Mesendoderm (in vitro differentiated cells): Measurements from ENCODE around the gene LARP1B.
A peak's percentile ranks its signal among the peaks of the same experiment; 100 is the strongest.

Source experiments
- DNase-seq: peaks from one replicate; pipeline ENCODE4 v3.0.0; 2013
- H2AK5ac ChIP-seq: 2 replicates; pipeline ENCODE4 v1.6.1; 2013; ENCODE audit warnings: low read length, inconsistent platforms
- H2BK120ac ChIP-seq: 2 replicates; pipeline ENCODE4 v1.6.1; 2013; ENCODE audit warnings: low read depth, mild to moderate bottlenecking, low read length, moderate library complexity, mixed read lengths
- H2BK15ac ChIP-seq: replicated peaks from 2 replicates; pipeline ENCODE4 v1.6.1; 2013; ENCODE audit warnings: low read depth, mild to moderate bottlenecking, moderate library complexity
- H2BK5ac ChIP-seq: 2 replicates; pipeline ENCODE4 v1.6.1; 2013; ENCODE audit warnings: low read length, inconsistent platforms
- H3K18ac ChIP-seq: 2 replicates; pipeline ENCODE4 v1.6.1; 2013; ENCODE audit warnings: mild to moderate bottlenecking, low read length, mixed read lengths
- H3K23ac ChIP-seq: one replicate; pipeline ENCODE4 v1.6.1; 2013; ENCODE audit warnings: low read length
- H3K27ac ChIP-seq: 2 replicates; pipeline ENCODE4 v1.5.1; 2013; ENCODE audit warnings: low read depth, mild to moderate bottlenecking, inconsistent platforms, low read length, moderate library complexity
- H3K27me3 ChIP-seq: 2 replicates; pipeline ENCODE4 v1.6.1; 2013; ENCODE audit warnings: low read length, control low read depth, mild to moderate bottlenecking, inconsistent platforms; ENCODE audit not compliant: insufficient read depth, poor library complexity
- H3K36me3 ChIP-seq: 2 replicates; pipeline ENCODE4 v1.6.1; 2013; ENCODE audit warnings: low read length, inconsistent platforms; ENCODE audit not compliant: control insufficient read depth, insufficient read depth
- H3K4ac ChIP-seq: one replicate; pipeline ENCODE4 v1.6.1; 2013; ENCODE audit warnings: low read depth, mild to moderate bottlenecking, low read length, moderate library complexity
- H3K4me1 ChIP-seq: 2 replicates; pipeline ENCODE4 v1.6.1; 2013; ENCODE audit warnings: low read depth, low read length, inconsistent platforms; ENCODE audit not compliant: control insufficient read depth
- H3K4me2 ChIP-seq: 2 replicates; pipeline ENCODE4 v1.6.1; 2013; ENCODE audit warnings: low read length
- H3K4me3 ChIP-seq: 2 replicates; pipeline ENCODE4 v1.5.1; 2013; ENCODE audit warnings: mild to moderate bottlenecking, low read length
- H3K56ac ChIP-seq: one replicate; pipeline ENCODE4 v1.6.1; 2013; ENCODE audit warnings: low read length
- H3K79me1 ChIP-seq: 2 replicates; pipeline ENCODE4 v1.6.1; 2013; ENCODE audit warnings: low read length, inconsistent platforms
- H3K79me2 ChIP-seq: 2 replicates; pipeline ENCODE4 v1.6.1; 2013; ENCODE audit warnings: mild to moderate bottlenecking, low read length; ENCODE audit not compliant: control insufficient read depth, insufficient read depth
- H3K9ac ChIP-seq: 2 replicates; pipeline ENCODE4 v1.6.1; 2013; ENCODE audit warnings: low read length, inconsistent platforms
- H4K5ac ChIP-seq: one replicate; pipeline ENCODE4 v1.6.1; 2013; ENCODE audit warnings: low read length
- H4K8ac ChIP-seq: one replicate; pipeline ENCODE4 v1.6.1; 2013; ENCODE audit warnings: low read depth, mild to moderate bottlenecking, control low read depth, low read length, moderate library complexity
- WGBS: extraction: QIAGEN DNeasy Blood & Tissue Kit; methylation state at CpG from one replicate; pipeline ENCODE4 v1.1.7; 2013; ENCODE audit warnings: low lambda C conversion rate, missing lambda C conversion rate; ENCODE audit not compliant: insufficient coverage; ENCODE audit errors: extremely low coverage; 5-methylcytosine and 5-hydroxymethylcytosine counted together

The LARP1B gene

DNA sequence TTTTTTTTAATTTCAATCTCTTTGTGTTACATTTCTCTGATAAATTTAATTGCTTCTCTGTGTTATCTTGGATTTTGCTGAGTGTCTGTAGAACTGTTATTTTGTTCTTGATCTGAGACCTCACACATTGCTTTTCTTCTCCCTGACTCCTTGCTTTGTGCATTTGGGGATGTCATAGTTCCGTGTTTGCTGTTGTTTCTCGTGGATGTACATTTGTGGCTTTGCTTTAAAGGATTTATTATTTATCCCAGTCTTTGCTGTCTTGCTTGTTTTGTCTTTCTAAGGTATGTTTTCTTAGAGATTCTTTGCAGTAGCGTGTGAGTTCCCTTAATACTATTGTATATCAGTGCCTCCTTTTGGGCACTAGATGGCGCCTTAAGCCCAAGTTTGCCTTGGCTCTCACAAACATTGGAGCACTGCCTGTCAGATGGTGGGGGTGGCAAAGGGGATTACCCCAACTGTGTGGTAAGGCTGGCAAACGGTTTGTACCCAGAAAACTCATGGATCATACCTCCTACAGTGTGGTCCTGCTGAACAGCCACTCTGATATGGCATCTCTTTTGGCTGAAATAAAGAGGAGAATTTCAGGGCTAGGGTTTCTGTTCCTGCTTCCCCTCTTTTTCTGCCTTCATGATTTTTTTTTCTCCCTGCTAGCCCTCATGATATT, 130.1 kb downstream of the LARP1B start:
- H4K8ac ChIP-seq = no peak overlapping the region
- no peak overlapping the region for H2BK120ac ChIP-seq
- no peak overlapping the region for H4K5ac ChIP-seq
- no peak overlapping the region for H2AK5ac ChIP-seq
- H3K79me2 ChIP-seq = no peaks in the 10 kb centered on the region
- no peaks in the 10 kb centered on the region for H3K4me1 ChIP-seq
- H3K9ac ChIP-seq = no peak overlapping the region
- no peak overlapping the region for H3K4me2 ChIP-seq
- peak overlapping the region; percentile 10 for H3K56ac ChIP-seq
- H3K4me3 ChIP-seq = no peak overlapping the region
- H2BK15ac ChIP-seq = no peak overlapping the region
- H3K18ac ChIP-seq = no peak overlapping the region
- H3K79me1 ChIP-seq = no peaks in the 10 kb centered on the region
- H3K23ac ChIP-seq = no peak overlapping the region
- H3K27me3 ChIP-seq = no peaks in the 10 kb centered on the region
- no peak overlapping the region for H3K4ac ChIP-seq
- no peaks in the 10 kb centered on the region for H3K36me3 ChIP-seq
- no peak overlapping the region for H2BK5ac ChIP-seq
- DNase-seq = peak; percentile 74
- H3K27ac ChIP-seq = no peak overlapping the region
- WGBS = no CpG with 5 or more reads among the region's 5 CpGs

DNA sequence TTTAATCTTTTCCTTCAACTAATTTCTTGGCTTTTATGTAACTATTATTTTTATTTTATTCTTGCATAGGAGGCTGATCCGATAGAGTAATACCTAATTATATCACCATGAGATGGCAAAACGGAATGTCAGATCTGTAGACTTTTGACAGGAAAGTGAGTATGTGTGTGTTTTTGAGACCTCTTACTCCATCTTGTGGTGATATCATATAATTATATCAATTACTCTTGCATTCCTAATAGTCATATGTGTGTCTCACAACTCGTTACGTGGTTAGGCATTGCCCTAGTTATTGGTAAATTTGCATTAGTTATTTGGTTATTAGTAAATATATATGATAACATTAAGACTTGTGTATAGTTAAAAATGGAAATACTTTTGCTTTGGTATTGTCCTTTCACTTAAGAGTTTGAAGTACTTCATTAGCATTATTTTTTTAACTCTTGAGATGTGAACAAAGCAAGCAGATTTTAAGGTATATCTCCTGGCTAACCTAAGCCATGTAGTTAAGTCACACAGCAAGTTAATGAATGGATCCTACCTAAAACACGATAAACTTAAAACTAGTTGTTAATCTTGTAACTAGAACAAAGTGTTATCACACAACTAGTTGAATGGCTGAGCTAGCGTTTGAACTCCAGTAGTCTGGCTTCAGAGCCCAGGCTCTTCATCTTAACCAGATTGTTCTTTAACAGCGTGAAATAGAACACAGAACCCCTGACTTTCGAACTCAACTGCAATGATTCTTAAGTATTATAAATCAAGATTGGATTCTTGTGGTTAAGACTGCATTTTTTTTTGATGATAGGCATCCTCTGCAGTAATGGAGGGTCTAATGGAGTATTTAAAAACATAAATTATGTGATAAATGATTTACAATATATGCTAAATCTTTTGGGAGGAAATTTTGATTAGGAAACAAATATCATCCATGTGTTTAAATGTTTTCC, 159.4 kb downstream of the LARP1B start:
- no peak overlapping the region for H3K23ac ChIP-seq
- H4K8ac ChIP-seq = no peak overlapping the region
- H3K27ac ChIP-seq = no peak overlapping the region
- no peak overlapping the region for H2AK5ac ChIP-seq
- no CpG with 5 or more reads among the region's 8 CpGs for WGBS
- H3K79me1 ChIP-seq = no peaks in the 10 kb centered on the region
- H3K56ac ChIP-seq = no peak overlapping the region
- no peak overlapping the region for H2BK5ac ChIP-seq
- H3K4ac ChIP-seq = no peak overlapping the region
- no peak overlapping the region for H3K18ac ChIP-seq
- H2BK120ac ChIP-seq = no peak overlapping the region
- H3K36me3 ChIP-seq = no peaks in the 10 kb centered on the region
- peak; percentile 20 for DNase-seq
- H4K5ac ChIP-seq = no peak overlapping the region
- H3K4me2 ChIP-seq = no peak overlapping the region
- no peak overlapping the region for H3K4me3 ChIP-seq
- no peak overlapping the region for H3K9ac ChIP-seq
- no peaks in the 10 kb centered on the region for H3K4me1 ChIP-seq
- H3K79me2 ChIP-seq = no peaks in the 10 kb centered on the region
- H2BK15ac ChIP-seq = no peak overlapping the region
- H3K27me3 ChIP-seq = no peaks in the 10 kb centered on the region

GRCh38 chr4:128221586-128221985, 160.5 kb downstream of the LARP1B start:
- no peak for DNase-seq
- Histone ChIP-seq H3K56ac (no peak overlapping the region), H3K4me1 (no peaks in the 10 kb centered on the region), H2AK5ac (no peak overlapping the region), H3K79me1 (no peaks in the 10 kb centered on the region), H3K27ac (no peak overlapping the region), H2BK120ac (no peak overlapping the region), H4K8ac (no peak overlapping the region), H3K4ac (no peak overlapping the region), H3K9ac (no peak overlapping the region), H3K36me3 (no peaks in the 10 kb centered on the region), H3K18ac (no peak overlapping the region), H3K4me3 (no peak overlapping the region), H2BK15ac (no peak overlapping the region), H2BK5ac (no peak overlapping the region), H3K4me2 (no peak overlapping the region), H4K5ac (no peak overlapping the region), H3K79me2 (no peaks in the 10 kb centered on the region), H3K27me3 (no peaks in the 10 kb centered on the region), H3K23ac (no peak overlapping the region)

GRCh38 chr4:128225148-128225547, 164.0 kb downstream of the LARP1B start:
- Histone ChIP-seq H2BK15ac (no peak overlapping the region), H3K4me2 (no peak overlapping the region), H3K27ac (no peak overlapping the region), H3K18ac (no peak overlapping the region), H3K27me3 (no peaks in the 10 kb centered on the region), H3K36me3 (no peaks in the 10 kb centered on the region), H3K79me2 (no peaks in the 10 kb centered on the region), H3K9ac (no peak overlapping the region), H3K4me3 (no peak overlapping the region), H3K79me1 (no peaks in the 10 kb centered on the region), H3K4ac (no peak overlapping the region), H2AK5ac (no peak overlapping the region), H2BK120ac (no peak overlapping the region), H4K8ac (no peak overlapping the region), H2BK5ac (no peak overlapping the region), H3K23ac (no peak overlapping the region), H4K5ac (no peak overlapping the region), H3K4me1 (no peaks in the 10 kb centered on the region), H3K56ac (no peak overlapping the region)
- DNase-seq = no peak
- WGBS = no CpG with 5 or more reads among the region's 2 CpGs

GRCh38 chr4:128227991-128228571, 167.0 kb downstream of the LARP1B start:
- Histone ChIP-seq H3K4me2 (no peak overlapping the region), H3K79me2 (no peaks in the 10 kb centered on the region), H2BK5ac (no peak overlapping the region), H2BK120ac (no peak overlapping the region), H3K23ac (no peak overlapping the region), H3K27ac (no peak overlapping the region), H3K27me3 (no peaks in the 10 kb centered on the region), H3K36me3 (no peaks in the 10 kb centered on the region), H4K8ac (no peak overlapping the region), H2AK5ac (no peak overlapping the region), H3K18ac (no peak overlapping the region), H3K56ac (no peak overlapping the region), H3K79me1 (no peaks in the 10 kb centered on the region), H3K4ac (no peak overlapping the region), H3K4me3 (no peak overlapping the region), H3K4me1 (no peaks in the 10 kb centered on the region), H2BK15ac (no peak overlapping the region), H4K5ac (no peak overlapping the region), H3K9ac (no peak overlapping the region)
- WGBS = no CpG with 5 or more reads among the region's 2 CpGs
- no peak for DNase-seq
